DND-41 (cell line): Measurements from ENCODE around the gene PARN.
"Not testable (repeated sequence)": the region's sequence is repeated elsewhere in the genome, so short reads cannot be mapped to it uniquely, and the experiment has no call there.

ENCODE experiments used
- ATAC-seq: fragments of 200-7000 bp; cut with Tn5 transposase; 3 replicates; pipeline ENCODE4 v1.9.1; 2021; ENCODE audit warnings: low read depth; ENCODE audit not compliant: insufficient read depth
- DNase-seq: peaks from one replicate; pipeline ENCODE4 v3.0.0-alpha.2; 2020
- H2AFZ ChIP-seq: 2 replicates; pipeline ENCODE4 v1.6.0; 2012; ENCODE audit warnings: low read depth, low read length
- H3K27ac ChIP-seq: 2 replicates; pipeline ENCODE4 v1.5.1; 2012; ENCODE audit warnings: low read length, inconsistent platforms
- H3K27me3 ChIP-seq: fragments of 200-600 bp; sonication (generic); 2 replicates; pipeline ENCODE4 v1.6.0; 2012; ENCODE audit warnings: low read length, mild to moderate bottlenecking, inconsistent platforms; ENCODE audit not compliant: insufficient read depth, poor library complexity
- H3K36me3 ChIP-seq: 2 replicates; pipeline ENCODE4 v1.5.1; 2012; ENCODE audit warnings: low read length, inconsistent platforms; ENCODE audit not compliant: insufficient read depth
- H3K4me1 ChIP-seq: 2 replicates; pipeline ENCODE4 v1.5.1; 2012; ENCODE audit warnings: mild to moderate bottlenecking, low read length; ENCODE audit not compliant: insufficient read depth
- H3K4me2 ChIP-seq: 2 replicates; pipeline ENCODE4 v1.6.0; 2012; ENCODE audit warnings: mild to moderate bottlenecking, moderate library complexity, low read length, inconsistent platforms; ENCODE audit not compliant: insufficient read depth
- H3K4me3 ChIP-seq, 2 experiments: fragments of 200-600 bp in 1 of 2; shearing (Covaris generic) in 1 of 2; 2 replicates each; pipeline ENCODE4 v1.5.1; 2012 to 2016; ENCODE audit warnings: inconsistent platforms in 2 of 2, low read length in 2 of 2, mild to moderate bottlenecking in 2 of 2, low read depth in 1 of 2, moderate library complexity in 1 of 2
- H3K79me2 ChIP-seq: 2 replicates; pipeline ENCODE4 v1.6.0; 2012; ENCODE audit warnings: low read length, inconsistent platforms; ENCODE audit not compliant: insufficient read depth
- H3K9ac ChIP-seq: 2 replicates; pipeline ENCODE4 v1.6.0; 2012; ENCODE audit warnings: low read depth, mild to moderate bottlenecking, inconsistent platforms, low read length, moderate library complexity
- H3K9me3 ChIP-seq: 2 replicates; pipeline ENCODE4 v1.5.1; 2012; ENCODE audit warnings: low read length, moderate library complexity, mild to moderate bottlenecking, inconsistent platforms; ENCODE audit not compliant: insufficient read depth, severe bottlenecking
- H4K20me1 ChIP-seq: 2 replicates; pipeline ENCODE4 v1.6.0; 2012; ENCODE audit warnings: low read length; ENCODE audit not compliant: insufficient read depth
- CTCF ChIP-seq: IDR thresholded peaks from 2 replicates; pipeline ENCODE4 v1.5.1; 2012; ENCODE audit warnings: borderline replicate concordance, low read length, moderate library complexity, mild to moderate bottlenecking; ENCODE audit not compliant: poor library complexity, severe bottlenecking; ENCODE audit errors: extremely low read depth
- EZH2 ChIP-seq: IDR thresholded peaks from 3 replicates; pipeline ENCODE4 v1.6.1; 2012; ENCODE audit warnings: borderline replicate concordance, low read depth, mild to moderate bottlenecking, moderate library complexity, low read length, inconsistent platforms; ENCODE audit not compliant: severe bottlenecking

Gene PARN

GRCh38 chr16:14398014-14398717 lies 231.9 kb downstream of the PARN start:
- TF ChIP-seq CTCF (no peak), EZH2 (no peak)
- H3K9me3 ChIP-seq, result no peaks in the 10 kb centered on the region
- no peak for DNase-seq
- H3K79me2 ChIP-seq, result no peaks in the 10 kb centered on the region
- H3K27ac ChIP-seq, result no peak overlapping the region
- no peak overlapping the region for H3K9ac ChIP-seq
- no peak overlapping the region for H2AFZ ChIP-seq
- H3K4me2 ChIP-seq, result no peak overlapping the region
- H3K4me3 ChIP-seq, result no peak overlapping the region
- ATAC-seq, result no peak
- no peaks in the 10 kb centered on the region for H4K20me1 ChIP-seq
- H3K4me1 ChIP-seq, result no peaks in the 10 kb centered on the region
- no peaks in the 10 kb centered on the region for H3K27me3 ChIP-seq
- H3K36me3 ChIP-seq, result no peaks in the 10 kb centered on the region

GRCh38 chr16:14395710-14396304 lies 234.3 kb downstream of the PARN start:
- not testable (repeated sequence) for H3K4me1 ChIP-seq, H3K27me3 ChIP-seq, H4K20me1 ChIP-seq, H3K4me3 ChIP-seq, H3K79me2 ChIP-seq, H3K9me3 ChIP-seq, H3K4me2 ChIP-seq, DNase-seq, H3K27ac ChIP-seq, H2AFZ ChIP-seq, ATAC-seq, H3K9ac ChIP-seq, H3K36me3 ChIP-seq

GRCh38 chr16:14394834-14395233 lies 235.2 kb downstream of the PARN start:
- H2AFZ ChIP-seq, result no peak overlapping the region
- DNase-seq (no peak), ATAC-seq (no peak)
- H3K4me3 ChIP-seq, result no peak overlapping the region
- no peak overlapping the region for H3K27ac ChIP-seq
- no peaks in the 10 kb centered on the region for H3K27me3 ChIP-seq
- H3K4me1 ChIP-seq, result no peaks in the 10 kb centered on the region
- no peaks in the 10 kb centered on the region for H3K36me3 ChIP-seq
- TF ChIP-seq CTCF, result no peak
- H4K20me1 ChIP-seq, result no peaks in the 10 kb centered on the region
- no peak overlapping the region for H3K9ac ChIP-seq
- no peaks in the 10 kb centered on the region for H3K79me2 ChIP-seq
- no peak overlapping the region for H3K4me2 ChIP-seq
- H3K9me3 ChIP-seq, result no peaks in the 10 kb centered on the region

GRCh38 chr16:14392960-14393359 lies 237.1 kb downstream of the PARN start:
- no peak overlapping the region for H3K4me3 ChIP-seq
- no peaks in the 10 kb centered on the region for H3K36me3 ChIP-seq
- TF ChIP-seq EZH2 (no peak), CTCF (no peak)
- no peaks in the 10 kb centered on the region for H3K27me3 ChIP-seq
- H3K79me2 ChIP-seq, result no peaks in the 10 kb centered on the region
- no peak overlapping the region for H2AFZ ChIP-seq
- no peak for ATAC-seq
- H3K27ac ChIP-seq, result no peak overlapping the region
- no peak for DNase-seq
- H3K4me2 ChIP-seq, result no peak overlapping the region
- H3K9ac ChIP-seq, result no peak overlapping the region
- H3K9me3 ChIP-seq, result no peaks in the 10 kb centered on the region
- H4K20me1 ChIP-seq, result no peaks in the 10 kb centered on the region
- H3K4me1 ChIP-seq, result no peaks in the 10 kb centered on the region
